Sigmoid colon (tissue), 7 donors: ENCODE measurements around the gene ATG10. TPM values are rescaled to one million over a fixed set of nuclear protein-coding genes. Genes with fewer than 3 reads are reported as not detected.
A peak's percentile ranks its signal among the peaks of the same experiment; 100 is the strongest.

Experiments used
- DNase-seq: peaks from one replicate; pipeline ENCODE4 v3.0.0-alpha.2; 2019
- H3K27ac ChIP-seq, 4 donors: fragments of 200-600 bp; sonication (generic); one replicate each; pipeline ENCODE4 v1.5.1; 2016 to 2019; ENCODE audit warnings: mild to moderate bottlenecking in 1 of 4
- H3K27me3 ChIP-seq, 3 donors: fragments of 200-600 bp; sonication (generic); one replicate each; pipeline ENCODE4 v1.5.1; 2019; ENCODE audit warnings: mild to moderate bottlenecking in 1 of 3
- H3K36me3 ChIP-seq, 4 donors: fragments of 200-600 bp; sonication (generic); one replicate each; pipeline ENCODE4 v1.5.1; 2016 to 2019
- H3K4me1 ChIP-seq, 4 donors: fragments of 200-600 bp; sonication (generic); one replicate each; pipeline ENCODE4 v1.5.1; 2017 to 2019
- H3K4me3 ChIP-seq, 4 donors: fragments of 200-600 bp; sonication (generic); one replicate each; pipeline ENCODE4 v1.5.1; 2017 to 2019; ENCODE audit warnings: mild to moderate bottlenecking in 2 of 4, moderate library complexity in 1 of 4
- H3K9me3 ChIP-seq, 4 donors: fragments of 200-600 bp in 3 of 4; sonication (generic) in 3 of 4; one replicate each; pipeline versions ENCODE4 v1.5.1 to v1.6.1; 2013 to 2019
- EP300 ChIP-seq, 4 donors: sonication (generic); formaldehyde crosslinking; IDR thresholded peaks; one replicate each; pipeline ENCODE4 v1.6.1; 2017; ENCODE audit warnings: antibody characterized with exemption in 4 of 4
- POLR2A ChIP-seq, 2 donors: fragments of 450-650 bp; IDR thresholded peaks; one replicate each; pipeline ENCODE4 v1.6.1; 2016; ENCODE audit warnings: antibody characterized with exemption in 2 of 2, mild to moderate bottlenecking in 2 of 2, moderate library complexity in 2 of 2
- POLR2AphosphoS5 ChIP-seq, 4 donors: sonication (generic); formaldehyde crosslinking; IDR thresholded peaks; one replicate each; pipeline ENCODE4 v1.6.1; 2017; ENCODE audit warnings: antibody characterized with exemption in 4 of 4
- WGBS, 2 donors: extraction: QIAGEN DNeasy Blood & Tissue Kit; methylation state at CpG; one replicate each; pipeline ENCODE4 v1.1.7; 2013; 5-methylcytosine and 5-hydroxymethylcytosine counted together
- intact Hi-C: fragments of 100-400 bp; cut with DNase I; formaldehyde crosslinking; loops from one replicate; pipeline ENCODE4 v1.15.1; 2023
- polyA plus RNA-seq, 3 donors: library from polyadenylated mRNA; stranded (reverse); fragments of 200-250 nt; gene quantifications; one replicate each; pipeline ENCODE4 v1.2.3, GENCODE V29; 2013
- total RNA-seq, 4 donors: library from RNA; depleted of rRNA; stranded (reverse); fragments of >200 nt; gene quantifications; one replicate each; pipeline ENCODE4 v1.1.0, GENCODE V29; 2016
- TF ChIP-seq, protein P1 (sequence below), 4 experiments: fragments of 450-650 bp in 3 of 4; fragments of 200-600 bp in 1 of 4; IDR thresholded peaks; one replicate each; pipeline ENCODE4 v1.5.1; 2016 to 2019; ENCODE audit warnings: antibody characterized with exemption in 4 of 4, mild to moderate bottlenecking in 3 of 4, moderate library complexity in 2 of 4
- donor health status: healthy with polysubstance abuse.
- donor health status: Bipolar disorder and iron deficiency.
- donor health status: healthy.

Gene ATG10
- total and polyA plus RNA-seq, 7 donors: 4.2 to 13.2 (median 8.4) TPM

DNA sequence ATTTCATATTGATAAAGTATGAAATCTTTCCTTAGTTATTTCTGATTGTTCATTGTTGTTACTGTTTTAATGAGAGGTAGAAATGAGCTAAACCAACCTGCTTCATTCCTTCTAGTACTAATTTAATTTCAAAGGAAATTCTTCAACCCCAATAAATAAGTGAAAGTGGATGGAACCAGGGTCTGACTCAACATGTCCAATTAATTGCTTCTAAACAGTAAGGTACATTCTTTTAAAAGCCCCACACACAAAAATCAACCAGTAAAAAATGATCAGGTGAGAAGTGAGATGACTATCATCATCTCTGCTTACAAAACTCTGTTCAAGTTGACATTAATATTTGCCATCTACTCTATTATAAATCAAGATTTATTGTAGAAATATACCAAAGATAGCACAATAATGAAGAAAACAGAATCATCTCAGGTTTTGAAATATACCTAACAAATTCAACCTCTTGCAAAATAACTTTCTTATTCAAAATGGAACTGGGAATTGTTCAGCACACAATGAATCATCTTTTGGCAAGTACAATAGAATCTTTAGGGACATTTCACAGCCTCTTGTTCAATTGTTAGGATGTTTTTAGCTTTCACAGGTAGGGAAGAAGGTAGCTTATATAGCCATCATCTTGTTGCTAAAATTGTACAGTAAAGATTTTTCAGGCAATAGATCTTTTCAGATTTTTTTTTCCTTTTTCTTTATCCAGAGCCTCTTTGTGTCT, 191.8 kb downstream of the ATG10 start:
- Histone ChIP-seq H3K27ac (peak overlapping the region in 3 of 4 donors; percentile 0 to 65 (median 60)), H3K27me3 (no peaks in the 10 kb centered on the region), H3K4me3 (no peak overlapping the region), H3K36me3 (no peaks in the 10 kb centered on the region), H3K4me1 (peaks cover 0 to 32% (median 18%) of the 10 kb centered on the region in 4 donors), H3K9me3 (no peaks in the 10 kb centered on the region)
- intact Hi-C loops: no loop called here
- no peak for DNase-seq
- TF ChIP-seq POLR2AphosphoS5 (IDR thresholded peaks at IDR 0.05): no peak
- TF ChIP-seq, protein P1, sequence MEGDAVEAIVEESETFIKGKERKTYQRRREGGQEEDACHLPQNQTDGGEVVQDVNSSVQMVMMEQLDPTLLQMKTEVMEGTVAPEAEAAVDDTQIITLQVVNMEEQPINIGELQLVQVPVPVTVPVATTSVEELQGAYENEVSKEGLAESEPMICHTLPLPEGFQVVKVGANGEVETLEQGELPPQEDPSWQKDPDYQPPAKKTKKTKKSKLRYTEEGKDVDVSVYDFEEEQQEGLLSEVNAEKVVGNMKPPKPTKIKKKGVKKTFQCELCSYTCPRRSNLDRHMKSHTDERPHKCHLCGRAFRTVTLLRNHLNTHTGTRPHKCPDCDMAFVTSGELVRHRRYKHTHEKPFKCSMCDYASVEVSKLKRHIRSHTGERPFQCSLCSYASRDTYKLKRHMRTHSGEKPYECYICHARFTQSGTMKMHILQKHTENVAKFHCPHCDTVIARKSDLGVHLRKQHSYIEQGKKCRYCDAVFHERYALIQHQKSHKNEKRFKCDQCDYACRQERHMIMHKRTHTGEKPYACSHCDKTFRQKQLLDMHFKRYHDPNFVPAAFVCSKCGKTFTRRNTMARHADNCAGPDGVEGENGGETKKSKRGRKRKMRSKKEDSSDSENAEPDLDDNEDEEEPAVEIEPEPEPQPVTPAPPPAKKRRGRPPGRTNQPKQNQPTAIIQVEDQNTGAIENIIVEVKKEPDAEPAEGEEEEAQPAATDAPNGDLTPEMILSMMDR (IDR thresholded peaks at IDR 0.05): no peak
- TF ChIP-seq POLR2A (IDR thresholded peaks at IDR 0.05): no peak
- TF ChIP-seq EP300 (IDR thresholded peaks at IDR 0.05): no peak

DNA sequence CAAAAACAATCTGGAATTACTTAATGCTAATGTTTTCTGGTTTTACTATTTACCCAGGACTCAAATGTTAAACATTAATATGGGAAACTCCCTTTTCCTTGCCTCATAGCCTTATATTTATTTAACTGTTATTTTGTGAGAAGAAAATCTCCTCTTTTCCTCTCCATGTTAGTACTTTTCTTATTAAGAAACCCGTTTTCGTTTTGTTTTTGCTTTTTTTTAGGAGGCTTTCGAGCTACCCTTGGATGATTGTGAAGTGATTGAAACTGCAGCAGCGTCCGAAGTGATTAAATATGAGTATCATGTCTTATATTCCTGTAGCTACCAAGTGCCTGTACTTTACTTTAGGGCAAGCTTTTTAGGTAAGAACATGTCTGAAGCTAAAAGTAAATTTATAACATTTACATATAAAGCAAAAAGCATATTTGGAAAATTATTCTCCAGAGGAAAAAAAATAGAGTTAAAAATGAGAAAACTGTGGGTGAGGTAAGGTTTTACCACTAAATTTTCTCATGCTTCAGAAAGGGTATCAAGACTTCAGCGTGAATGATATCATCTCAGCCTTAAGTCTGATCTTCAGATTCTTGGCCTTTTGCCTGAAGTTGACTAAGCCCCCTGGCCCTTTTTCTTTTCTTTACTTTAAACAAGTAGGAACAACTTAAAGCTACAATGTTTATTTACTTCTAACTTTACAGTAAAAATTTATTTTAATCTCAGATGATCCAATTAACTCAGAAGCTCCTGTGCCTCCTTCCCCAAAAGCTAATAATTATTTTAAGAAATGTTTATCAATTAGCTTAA, 192.6 kb downstream of the ATG10 start:
- H3K36me3 ChIP-seq: no peaks in the 10 kb centered on the region
- H3K4me1 ChIP-seq: peaks cover 0 to 32% (median 18%) of the 10 kb centered on the region in 4 donors
- no peaks in the 10 kb centered on the region for H3K27me3 ChIP-seq
- no peak overlapping the region for H3K4me3 ChIP-seq
- WGBS, 2 donors: 57 to 75% methylated on average over 6 of the region's 6 CpGs
- H3K27ac ChIP-seq: peak overlapping the region; percentile 0 to 66 (median 62)
- intact Hi-C loops: no loop called here
- no peak for DNase-seq
- TF ChIP-seq, protein P1 (IDR thresholded peaks at IDR 0.05): no peak
- TF ChIP-seq POLR2A (IDR thresholded peaks at IDR 0.05): no peak
- no peak for TF ChIP-seq EP300 (IDR thresholded peaks at IDR 0.05)
- TF ChIP-seq POLR2AphosphoS5 (IDR thresholded peaks at IDR 0.05): no peak
- no peaks in the 10 kb centered on the region for H3K9me3 ChIP-seq

DNA sequence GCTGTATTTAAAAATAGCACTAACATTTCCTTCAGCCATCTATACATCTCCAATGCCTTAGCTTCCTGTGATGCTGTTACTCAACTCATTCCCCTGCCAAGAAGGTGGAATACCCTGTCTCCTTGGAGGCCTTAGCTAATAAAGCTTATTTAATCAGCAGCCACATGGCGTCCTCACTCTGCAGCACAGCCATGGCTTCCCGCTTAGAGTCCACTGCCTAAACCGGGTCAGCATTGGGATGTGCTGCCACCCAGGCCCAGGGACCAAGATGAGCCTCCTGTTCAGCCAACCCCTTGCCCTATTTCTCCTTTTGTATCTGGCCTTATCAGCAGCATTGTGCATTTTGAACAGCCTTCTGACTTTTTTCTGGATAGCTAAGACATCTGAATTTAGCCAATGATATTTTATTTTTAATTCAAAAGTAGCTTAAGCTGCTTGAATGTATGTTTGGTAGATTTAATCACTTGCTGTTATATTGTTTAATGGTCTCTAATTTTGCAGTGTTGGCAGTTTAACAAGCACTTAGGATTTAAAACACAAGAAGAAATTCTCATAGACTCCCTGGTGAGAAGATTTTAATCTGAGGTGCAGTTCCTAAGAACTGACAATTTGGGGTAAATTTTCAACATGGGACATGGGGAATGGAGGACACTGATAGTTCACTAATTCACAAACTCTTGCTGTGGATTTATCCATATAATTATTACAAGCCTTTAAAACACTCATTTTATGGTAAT, 193.3 kb downstream of the ATG10 start:
- 77 to 78% methylated on average over 3 of the region's 3 CpGs for WGBS, 2 donors
- no peak for DNase-seq
- peaks cover 0 to 32% (median 18%) of the 10 kb centered on the region in 4 donors for H3K4me1 ChIP-seq
- no peak overlapping the region for H3K4me3 ChIP-seq
- H3K36me3 ChIP-seq: no peaks in the 10 kb centered on the region
- peak overlapping the region; percentile 60 to 66 (median 63) for H3K27ac ChIP-seq
- TF ChIP-seq EP300 (IDR thresholded peaks at IDR 0.05) (no peak), POLR2AphosphoS5 (IDR thresholded peaks at IDR 0.05) (no peak), POLR2A (IDR thresholded peaks at IDR 0.05) (no peak)
- TF ChIP-seq, protein P1 (IDR thresholded peaks at IDR 0.05): no peak
- intact Hi-C loops: loop anchor here (5.0 kb wide), 3 partner anchors 193 to 863 kb away; partner anchors contain the start of genes ATG10, SSBP2 and ZCCHC9
- no peaks in the 10 kb centered on the region for H3K9me3 ChIP-seq
- H3K27me3 ChIP-seq: no peaks in the 10 kb centered on the region

DNA sequence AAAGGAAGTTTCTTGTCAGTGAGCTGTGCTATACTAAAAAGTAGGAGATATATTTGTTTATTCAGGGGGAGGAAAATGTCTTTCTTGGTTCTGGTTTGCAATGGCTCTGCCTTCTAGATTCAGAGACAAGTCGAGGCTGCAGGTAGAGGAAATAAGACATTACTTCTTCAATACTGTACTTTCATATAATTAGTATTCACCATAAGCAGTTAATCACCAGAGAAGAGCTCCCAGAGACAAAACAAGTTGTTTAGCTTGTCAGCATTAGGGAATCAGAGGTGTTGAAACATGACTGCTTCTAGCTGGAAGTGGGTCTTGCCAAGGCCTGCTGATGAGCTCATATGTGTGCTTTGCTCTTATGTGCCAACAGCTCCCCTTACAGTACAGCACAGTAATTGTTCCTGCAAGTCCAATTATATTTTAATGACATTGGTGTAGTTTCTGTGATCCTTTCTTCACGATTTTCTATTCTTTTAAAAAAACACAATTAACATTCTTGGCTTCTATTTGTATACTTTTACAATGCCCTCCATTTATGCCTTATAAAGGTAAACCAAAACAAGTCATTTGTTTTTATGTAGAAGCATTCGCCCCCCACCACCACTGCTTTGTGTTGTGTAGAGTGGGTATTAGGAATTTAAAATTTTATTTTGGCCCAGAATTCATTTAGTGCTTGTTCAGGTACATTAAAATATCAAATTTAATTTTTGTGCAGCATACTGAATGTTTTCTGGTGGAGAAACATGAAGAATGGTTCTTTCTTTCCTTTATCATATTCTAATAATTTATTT, 194.1 kb downstream of the ATG10 start:
- intact Hi-C loops: loop anchor here (1.0 to 5.0 kb wide), 6 partner anchors 194 to 864 kb away; partner anchors contain the start of genes ATG10, SSBP2 and ZCCHC9
- Histone ChIP-seq H3K36me3 (no peaks in the 10 kb centered on the region), H3K27me3 (no peaks in the 10 kb centered on the region), H3K9me3 (no peaks in the 10 kb centered on the region), H3K4me3 (no peak overlapping the region), H3K27ac (peak overlapping the region; percentile 60 to 66 (median 63)), H3K4me1 (peaks cover 0 to 32% (median 18%) of the 10 kb centered on the region in 4 donors)
- TF ChIP-seq EP300 (IDR thresholded peaks at IDR 0.05) (no peak), POLR2A (IDR thresholded peaks at IDR 0.05) (no peak), POLR2AphosphoS5 (IDR thresholded peaks at IDR 0.05) (peak; percentile 16 to 60 (median 50))
- TF ChIP-seq, protein P1 (IDR thresholded peaks at IDR 0.05): peak; percentile 69 to 82 (median 73)
- WGBS, 2 donors: 35 to 51% methylated on average over 3 of the region's 3 CpGs
- peak; percentile 93 for DNase-seq
